Amygdala (tissue), 56 donors: ENCODE results near the gene STARD7.
A peak's percentile ranks its signal among the peaks of the same experiment; 100 is the strongest.
"Not testable (repeated sequence)": the region's sequence is repeated elsewhere in the genome, so short reads cannot be mapped to it uniquely, and the experiment has no call there.

Experiments
- DNase-seq, 56 donors: peaks; one replicate each; lab custom pipeline; 2025; lab: John Stamatoyannopoulos, UW

Gene STARD7

DNA sequence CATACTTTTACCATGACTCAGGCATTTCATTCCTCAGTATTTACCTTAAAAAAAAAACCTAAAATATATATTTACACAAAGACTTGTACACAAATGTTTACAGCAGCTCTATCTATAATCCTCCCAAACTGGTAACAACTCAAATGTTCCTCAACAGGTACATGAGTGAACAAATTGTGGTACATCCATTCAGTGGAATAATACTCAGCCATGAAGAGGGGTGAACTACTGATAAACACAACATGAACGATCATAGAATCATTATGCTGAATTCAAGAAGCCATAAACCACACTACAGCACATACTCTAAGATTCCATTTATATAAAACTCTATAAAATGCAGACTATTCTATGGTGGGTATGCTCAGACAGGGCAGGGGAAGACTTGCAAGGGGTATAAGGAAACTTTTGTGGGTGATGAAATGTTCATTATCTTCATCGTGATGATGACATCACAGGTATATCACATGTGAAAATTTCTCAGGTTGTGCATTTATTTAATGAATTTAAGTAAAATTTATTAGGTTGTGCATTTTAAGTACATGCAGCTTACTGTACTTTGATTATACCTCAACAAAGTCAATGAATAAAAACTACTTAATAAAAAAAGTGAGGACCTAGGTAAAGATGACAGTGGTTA lies 38.6 kb downstream of the STARD7 start:
- no peak for DNase-seq

DNA sequence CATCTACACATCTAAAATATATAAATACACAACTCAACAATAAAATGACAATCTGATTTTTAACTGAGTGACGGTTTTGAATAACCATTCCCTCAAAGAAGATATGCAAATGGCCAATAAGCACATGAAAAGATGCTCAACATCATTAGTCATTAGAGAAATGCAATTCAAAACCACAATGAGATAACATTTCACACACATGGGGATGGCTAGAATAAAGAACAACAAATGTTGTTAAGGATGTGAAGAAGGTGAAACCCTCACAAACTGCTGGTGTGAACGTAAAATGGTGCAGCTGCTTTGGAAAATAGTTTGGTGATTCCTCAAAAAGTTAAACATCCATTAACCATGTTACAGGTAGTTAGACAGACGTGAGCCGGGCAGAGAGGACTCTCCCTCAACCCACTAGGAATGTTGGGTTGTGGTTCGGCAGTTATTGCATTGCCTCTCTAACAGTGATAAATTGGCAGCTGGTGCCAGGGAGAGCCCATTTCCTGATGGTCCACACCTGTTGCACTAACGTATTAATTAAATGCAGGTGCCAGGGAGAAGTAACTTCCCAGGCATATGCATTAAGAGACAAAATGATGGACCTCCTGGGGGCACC lies 41.1 kb downstream of the STARD7 start:
- no peak for DNase-seq

DNA sequence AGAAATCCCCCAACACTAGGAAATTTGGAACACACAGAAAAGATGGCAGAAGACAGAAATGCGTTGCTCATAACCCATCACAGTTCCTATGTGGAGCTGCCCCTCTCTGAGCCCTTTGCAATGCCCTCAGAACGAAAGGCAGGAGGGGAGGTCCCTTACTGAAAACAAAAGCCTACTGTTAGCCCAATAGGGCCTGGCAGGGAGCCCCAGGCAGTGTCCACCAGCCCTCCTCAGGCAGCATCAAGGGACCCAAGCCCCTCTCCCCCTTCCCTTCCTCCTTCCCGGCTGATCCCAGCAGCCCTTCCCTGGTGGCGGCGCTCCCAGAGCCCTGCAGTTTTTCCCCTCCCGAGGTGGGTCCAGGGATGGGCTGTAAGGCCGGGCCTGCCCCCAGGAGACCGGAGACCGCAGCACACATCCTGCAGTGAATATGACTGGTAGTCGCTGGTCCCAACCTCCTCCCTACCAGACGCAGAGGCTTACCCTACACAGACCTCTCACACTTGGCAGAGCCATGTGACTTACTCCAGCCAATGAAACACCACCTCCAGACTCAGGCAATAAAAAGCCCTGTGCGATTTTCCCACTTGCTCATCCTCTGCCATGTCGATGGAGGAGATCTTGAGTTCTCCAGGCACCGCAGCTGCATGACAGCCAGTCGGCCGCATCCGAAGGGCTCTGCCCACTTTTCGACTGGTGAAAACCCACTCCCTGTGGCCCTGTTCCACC lies 44.0 kb downstream of the STARD7 start:
- DNase-seq = peak in 38 of 56 donors; percentile 19 to 81 (median 64)

DNA sequence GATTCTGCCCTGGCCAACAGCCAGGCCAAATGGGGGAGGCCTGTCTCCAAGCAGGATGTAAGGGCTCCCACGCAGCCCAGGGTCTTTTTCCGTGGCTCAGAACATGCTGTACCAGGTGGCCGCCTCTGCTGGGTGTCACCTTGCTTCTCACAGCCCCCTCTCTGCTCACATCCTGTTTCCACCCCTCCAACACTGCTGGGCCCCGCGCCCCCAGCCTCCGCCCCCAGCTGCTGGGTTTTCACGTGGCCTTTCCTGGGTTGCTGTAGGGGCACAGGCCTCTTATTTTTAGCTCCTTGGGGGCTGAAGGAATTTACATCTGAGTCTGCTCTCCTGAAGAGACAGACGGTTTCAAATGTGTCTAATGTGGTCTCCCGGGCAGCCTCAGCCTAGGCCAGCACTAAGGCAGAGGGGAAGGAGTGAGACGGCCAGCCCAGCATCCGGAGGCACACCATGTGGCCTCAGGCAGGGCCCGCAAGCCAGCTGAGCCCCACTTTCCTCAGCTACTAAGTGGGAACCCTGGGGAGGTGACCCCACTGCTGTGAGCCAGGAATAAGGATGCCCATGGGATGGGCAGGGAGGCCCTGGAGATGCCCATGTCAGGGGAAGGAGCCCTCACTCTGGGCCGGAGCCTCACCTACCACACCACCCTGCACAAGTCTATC lies 44.7 kb downstream of the STARD7 start:
- DNase-seq = no peak

DNA sequence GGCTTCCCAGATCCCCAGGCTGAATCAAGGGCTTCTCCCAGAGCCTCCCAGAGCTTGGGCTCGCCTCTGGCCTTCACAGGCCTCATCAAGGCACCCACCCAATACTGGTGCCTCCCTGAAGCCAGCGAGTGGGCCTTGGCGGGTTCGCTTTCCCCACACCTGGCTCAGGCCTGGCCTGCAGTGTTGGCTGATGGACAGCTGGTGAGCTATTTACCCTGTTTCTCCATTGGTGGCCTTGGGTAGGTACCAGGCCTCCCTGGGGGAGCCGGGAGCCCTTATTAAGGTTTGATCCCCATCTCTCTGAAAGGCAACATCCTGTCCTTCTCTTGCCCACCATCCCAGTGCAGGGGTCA lies 45.2 kb downstream of the STARD7 start:
- DNase-seq = no peak

DNA sequence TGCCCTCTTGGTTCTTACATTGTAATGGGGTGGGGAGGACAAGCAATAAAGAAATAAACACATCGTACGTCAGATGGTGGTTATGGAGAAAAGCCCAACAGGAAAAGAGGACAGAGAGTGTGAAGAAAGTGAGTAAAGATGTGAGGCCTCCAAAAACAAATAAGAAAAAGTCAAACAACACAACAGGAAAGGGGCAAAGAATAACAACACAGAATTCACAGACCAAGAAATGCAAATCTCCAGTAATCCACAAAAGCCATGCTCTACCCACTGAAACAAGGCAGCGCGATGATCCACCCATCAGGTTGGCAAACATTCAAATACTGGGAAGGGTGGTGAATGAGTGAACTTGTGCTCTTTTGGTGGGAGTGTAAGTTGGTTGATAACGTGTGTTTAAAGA lies 46.7 kb downstream of the STARD7 start:
- DNase-seq = no peak

DNA sequence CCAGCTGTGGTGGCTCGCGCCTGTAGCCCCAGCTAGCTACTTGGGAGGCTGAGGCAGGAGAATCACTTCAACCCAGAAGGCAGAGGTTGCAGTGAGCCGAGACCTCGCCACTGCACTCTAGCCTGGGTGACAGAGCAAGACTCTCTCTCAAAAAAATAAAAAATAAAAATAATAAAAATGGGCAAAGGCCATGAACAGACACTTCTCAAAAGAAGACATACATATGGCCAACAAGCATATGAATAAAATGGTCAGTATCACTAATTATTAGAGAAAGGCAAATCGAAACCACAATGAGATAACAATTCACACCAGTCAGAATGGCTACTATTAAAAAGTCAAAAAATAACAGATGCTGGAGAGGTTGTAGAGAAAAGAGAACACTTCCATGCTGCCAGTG lies 48.3 kb downstream of the STARD7 start:
- not testable (repeated sequence) for DNase-seq

DNA sequence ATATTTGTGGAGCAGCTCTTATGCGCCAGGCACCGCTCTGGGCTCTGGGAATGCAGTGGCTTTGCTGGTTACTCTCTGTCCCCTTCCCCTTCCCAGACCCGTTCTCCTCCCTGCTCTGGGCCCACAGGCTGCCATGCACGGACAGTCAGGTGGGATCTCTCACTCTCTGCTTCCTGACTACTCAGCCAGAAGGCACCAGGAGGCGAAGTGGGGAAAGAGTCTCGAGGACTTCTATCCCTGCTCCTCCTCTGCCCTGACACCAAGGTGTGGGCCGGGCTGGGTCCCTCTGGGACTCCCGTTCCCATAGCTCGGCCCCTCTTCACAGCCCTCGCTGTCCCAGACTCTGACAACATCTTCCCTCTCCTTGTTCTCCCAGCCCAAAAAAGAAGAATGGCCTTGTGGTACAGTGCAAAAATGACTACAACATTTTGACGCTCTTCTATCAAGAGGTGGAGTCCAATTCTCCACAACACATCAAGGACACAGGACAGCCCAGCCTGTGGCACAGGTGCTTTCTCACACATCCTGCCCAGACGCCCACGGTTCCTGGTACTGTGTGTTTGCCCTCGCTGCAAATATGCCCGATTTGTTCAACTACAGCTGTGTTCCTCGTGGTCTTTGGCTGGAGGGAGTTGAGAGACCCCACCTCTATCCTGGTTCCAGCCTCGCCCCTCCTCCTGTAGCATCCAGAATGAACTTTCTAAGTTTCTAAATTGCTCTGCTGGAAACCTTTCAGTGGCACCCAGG lies 49.4 kb downstream of the STARD7 start:
- no peak for DNase-seq

DNA sequence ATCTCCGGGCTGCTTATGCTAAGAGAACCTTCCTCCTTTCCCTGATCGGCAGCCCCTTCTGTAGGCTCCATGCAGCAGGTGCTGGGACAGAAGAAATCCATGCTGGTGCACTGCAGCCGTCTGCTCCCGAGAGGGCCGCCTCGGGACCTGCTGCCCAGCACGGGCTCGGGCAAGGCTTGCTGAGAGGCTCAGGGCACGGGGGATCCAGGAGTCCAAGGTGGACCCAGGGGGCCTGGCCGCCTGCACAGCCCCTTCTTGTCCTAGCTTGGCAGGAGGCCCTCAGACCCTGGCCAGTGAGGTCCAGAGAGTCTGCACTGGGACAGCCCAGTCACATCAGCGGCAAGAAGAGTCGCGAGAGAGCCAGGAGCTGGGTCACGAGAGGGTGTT lies 50.1 kb downstream of the STARD7 start:
- no peak for DNase-seq

DNA sequence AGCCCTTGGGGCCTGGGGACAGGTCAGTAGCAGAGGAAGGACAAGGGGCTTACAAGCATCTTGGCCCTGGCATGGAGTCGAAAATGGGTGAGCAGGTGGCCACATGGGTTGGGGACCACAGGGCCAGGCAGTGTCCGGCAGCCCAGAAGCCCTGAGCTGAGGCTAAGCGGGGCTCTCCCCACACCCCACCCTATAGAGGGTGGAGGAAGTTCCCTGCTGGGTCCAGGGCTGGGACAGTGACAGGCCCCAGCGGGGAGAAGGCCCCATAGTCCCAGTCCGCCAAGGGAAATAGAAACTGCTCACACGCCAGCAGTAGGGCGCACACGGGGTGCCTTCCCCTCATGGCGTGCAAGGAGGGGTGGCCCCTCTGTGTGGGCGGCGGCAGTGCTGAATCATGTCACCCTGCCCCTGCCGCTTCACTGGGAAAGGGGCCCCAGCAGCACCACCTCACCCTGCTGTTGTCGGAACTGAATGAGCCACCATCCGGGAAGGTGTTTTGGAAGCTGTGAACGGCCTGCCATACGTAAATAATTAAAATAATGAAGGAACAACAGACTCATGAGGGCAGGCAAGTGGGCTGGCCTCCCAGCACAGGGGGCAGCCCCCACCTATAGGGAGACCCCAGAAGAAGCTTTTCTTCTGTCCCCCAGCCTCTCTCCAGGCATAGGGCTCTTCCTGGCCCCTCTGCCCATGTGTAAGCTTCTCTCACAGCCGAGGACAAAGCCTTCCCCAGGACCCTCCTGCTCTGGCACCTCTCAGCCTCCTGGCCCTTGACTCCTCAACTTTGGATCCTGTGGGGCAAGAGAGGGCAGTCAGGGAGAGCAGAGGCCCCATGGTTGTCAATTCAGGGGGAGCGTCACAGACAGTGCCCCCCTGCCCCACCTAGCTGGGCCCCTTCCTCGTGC lies 50.7 kb downstream of the STARD7 start:
- no peak for DNase-seq

DNA sequence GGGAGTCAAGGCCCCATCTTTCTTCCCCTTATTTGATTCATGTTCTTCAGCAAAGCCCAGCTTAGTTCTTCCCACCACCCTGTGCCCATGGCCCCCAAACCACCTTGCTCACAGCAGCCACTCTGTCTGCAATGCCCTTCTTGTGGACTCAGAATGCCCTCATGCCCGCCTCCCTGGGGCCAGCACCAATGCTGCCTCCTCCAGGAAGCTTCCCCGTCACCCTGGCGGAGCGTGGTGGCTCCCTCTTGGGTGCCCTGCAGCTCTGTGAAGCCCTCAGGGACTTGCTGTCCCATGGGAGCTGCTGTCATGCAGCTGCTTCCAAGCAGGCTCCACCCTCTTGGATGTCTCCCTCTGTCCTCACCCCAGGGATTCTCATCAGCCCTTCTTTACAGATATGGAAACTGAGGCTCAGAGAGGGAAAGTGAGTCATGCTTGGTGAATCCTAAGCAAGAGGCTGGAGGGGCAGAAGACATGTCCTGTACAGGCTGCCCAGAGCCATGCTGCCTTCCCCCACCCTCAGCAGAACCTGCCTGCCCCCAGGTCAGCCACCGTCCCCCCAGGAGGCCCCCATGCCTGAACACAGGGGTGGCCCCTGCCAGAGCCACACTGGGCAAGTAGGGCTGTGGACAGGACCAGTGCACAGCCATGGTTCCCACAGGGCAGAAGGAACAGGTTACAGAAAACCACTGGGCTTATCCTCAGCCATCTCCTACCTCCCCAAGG lies 51.5 kb downstream of the STARD7 start:
- DNase-seq = no peak

DNA sequence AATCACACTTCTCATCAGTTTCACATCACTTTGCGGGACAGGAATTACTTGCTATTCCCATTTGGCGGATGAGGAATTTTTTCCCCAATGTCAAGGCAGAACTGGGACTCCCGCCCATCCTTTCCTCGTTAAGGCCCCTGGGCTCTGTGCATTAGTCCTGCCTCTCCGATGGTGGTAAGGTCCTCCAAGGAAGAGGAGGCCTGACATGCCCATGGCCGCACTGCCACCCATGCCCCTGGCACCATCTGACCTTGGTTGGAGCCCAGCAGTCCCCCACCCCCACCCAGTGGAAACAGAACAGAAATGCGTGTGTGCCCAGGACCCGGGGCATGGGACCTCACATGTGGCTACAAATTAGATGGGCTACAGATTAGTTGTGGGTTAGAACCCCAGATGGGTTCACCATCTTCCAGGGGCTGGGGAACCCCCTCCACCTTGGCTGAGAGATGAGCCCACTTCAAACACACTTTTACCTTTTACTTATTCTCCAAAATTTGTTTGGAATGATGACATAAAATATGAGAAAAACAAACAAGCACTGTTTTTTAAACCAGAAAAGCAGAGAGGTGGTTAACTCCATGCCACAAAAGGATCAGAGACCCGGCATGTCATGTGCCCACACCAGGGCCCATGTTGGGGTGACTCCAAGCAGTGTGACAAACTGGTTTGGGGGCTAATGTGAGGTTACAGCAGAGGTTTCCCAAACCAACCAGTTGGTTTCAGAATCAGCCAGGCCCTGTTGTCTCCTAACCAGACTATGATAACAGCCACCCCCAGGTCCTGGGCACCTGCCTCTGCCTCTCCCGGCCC lies 52.4 kb downstream of the STARD7 start:
- DNase-seq = no peak

DNA sequence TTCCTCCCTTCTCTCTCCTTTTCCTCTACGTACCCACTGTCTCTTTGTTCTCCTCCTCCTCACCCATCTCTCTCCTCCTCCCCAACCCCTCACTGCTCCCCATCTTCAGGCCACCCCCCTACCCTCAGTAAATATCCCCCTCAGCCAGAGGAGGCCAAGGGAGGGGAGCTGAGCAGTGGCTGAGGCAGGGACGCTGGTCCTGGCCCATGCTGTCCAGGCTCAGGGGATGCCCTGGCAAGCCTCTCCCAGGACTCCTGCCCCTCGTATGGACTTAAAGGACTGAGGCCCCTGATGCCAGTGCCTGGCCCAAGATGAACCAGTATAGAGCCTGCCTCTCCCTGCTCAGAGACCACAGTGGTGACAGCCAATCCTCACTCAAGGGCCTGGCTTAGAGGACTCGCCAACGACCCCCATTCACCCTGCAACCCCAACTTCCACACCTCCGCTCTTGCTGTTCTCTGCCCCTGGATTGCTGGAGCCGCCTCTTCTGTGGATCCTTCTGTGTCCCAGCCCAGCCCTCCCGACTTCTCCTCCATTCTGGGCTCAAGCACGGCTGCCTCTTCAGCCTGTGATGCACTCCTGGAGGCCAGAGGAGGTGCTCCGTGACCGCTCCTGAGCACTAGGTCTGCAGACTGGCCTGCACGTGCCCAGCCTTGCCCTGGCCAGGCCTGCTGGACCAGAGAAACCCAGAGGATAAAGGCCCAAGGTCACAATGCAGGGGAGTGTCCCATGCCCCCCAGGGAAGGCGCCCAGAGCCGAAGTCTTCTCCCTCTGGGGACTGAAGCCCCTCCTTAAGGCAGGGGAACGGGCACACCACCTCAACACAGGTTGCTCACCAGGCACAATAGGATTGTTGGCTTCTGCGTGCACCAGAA lies 53.9 kb downstream of the STARD7 start:
- no peak for DNase-seq

DNA sequence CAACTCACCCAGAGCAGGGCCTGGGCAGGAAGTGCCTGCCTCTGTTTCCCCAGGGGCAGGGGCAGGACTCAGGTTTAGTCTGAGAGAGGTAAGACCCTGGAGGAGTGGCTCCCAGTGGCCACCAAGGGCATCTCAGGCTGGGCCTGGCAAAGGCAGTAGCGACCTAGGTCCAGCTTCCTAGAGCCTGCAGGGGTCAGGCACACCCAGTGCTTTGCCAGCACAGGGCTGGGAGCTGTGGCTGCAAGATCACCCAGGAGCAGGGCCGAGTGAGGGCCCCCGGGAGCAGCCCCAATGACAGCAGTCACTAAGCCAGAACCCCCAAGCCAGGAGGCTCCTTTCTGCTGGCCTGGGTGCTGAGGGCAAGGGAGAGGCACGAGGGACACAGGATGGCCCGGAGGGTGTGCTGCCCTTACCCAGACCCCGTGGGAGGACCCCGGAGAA lies 54.6 kb downstream of the STARD7 start:
- DNase-seq = no peak

DNA sequence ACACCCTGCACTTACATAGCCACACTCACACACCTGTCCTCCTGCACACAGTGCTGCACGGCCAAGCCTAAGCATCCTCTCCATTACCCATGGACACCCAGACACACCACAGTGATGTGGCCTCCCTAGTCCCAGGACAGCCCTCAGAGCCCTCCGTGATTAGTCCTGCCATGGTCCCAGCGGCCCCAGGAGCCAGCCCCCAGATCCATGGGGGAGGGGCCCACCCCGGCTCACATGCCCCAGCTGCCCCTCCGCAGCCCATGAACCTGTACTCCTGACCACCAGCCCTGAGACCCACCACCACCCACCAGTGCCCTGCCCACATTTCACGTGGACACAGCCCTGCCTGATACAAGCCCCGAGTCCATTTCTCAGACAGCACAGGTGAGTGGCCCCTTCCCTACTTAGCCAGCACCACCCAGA lies 55.3 kb downstream of the STARD7 start:
- no peak for DNase-seq

DNA sequence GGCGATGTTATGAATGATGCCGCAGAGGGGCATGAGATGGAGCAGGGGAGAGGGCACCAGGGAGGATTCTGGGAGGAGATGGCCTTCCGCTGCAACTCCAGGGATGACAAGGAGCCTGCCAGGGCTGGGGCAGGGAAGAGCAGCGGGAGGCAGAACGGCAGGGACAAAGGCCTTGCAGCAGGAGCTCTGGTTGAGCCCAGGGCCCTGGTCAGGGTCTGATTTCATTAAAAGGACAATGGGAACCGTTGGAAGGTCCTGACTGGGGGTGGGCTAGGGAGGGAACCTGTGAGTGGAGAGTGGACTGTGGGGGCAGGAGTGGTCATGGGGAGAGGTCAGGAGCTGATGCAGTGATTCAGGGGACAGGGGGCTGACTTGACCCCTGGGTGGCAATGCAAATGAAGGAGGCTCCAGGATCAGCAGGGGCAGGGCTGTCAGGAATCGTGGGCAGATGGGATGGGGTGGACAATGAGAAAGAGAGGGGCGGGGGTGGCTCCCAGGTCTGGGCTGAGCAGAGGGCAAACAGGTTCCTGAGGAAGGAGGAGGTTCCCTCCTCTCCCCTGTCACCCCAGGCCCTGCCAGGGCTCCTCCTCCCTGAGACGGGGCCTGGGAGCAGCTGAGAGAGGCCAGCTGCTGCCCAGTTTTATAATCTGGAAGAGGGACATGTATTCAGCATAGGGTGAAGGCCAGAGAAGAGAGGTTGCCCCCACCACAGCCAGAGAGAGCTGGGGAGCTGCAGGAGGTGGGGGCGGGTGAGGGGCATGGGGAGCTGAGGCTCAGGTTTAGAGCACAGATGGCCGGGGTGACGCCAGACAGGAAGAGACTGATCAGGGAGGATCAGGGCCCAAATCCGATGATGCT lies 56.1 kb downstream of the STARD7 start:
- no peak for DNase-seq
